Cardiac muscle cell (in vitro differentiated cells and primary cell): ENCODE data around the gene KDM4C. TPM values are rescaled to one million over a fixed set of nuclear protein-coding genes. Genes with fewer than 3 reads are reported as not detected.

Source experiments
- DNase-seq, 2 donors: peaks; one replicate each; pipeline versions ENCODE4 v3.0.0 to v3.0.0-alpha.2; 2010 to 2017; ENCODE audit warnings: low read depth in 1 of 2, low spot score in 1 of 2
- H3K27ac ChIP-seq: fragments of 200-600 bp; sonication (generic); 2 replicates; pipeline ENCODE4 v1.5.1; 2016
- H3K27me3 ChIP-seq: fragments of 200-600 bp; sonication (generic); 2 replicates; pipeline ENCODE4 v1.6.0; 2016; ENCODE audit warnings: control low read depth
- H3K36me3 ChIP-seq: fragments of 200-600 bp; sonication (generic); 2 replicates; pipeline ENCODE4 v1.5.1; 2016; ENCODE audit warnings: control low read depth
- H3K4me1 ChIP-seq: fragments of 200-600 bp; sonication (generic); 2 replicates; pipeline ENCODE4 v1.8.1; 2017; ENCODE audit warnings: low read depth, mild to moderate bottlenecking, mixed run types
- H3K4me3 ChIP-seq: fragments of 200-600 bp; sonication (generic); 2 replicates; pipeline ENCODE4 v1.5.1; 2016; ENCODE audit warnings: mild to moderate bottlenecking
- H3K9me3 ChIP-seq: fragments of 200-600 bp; sonication (generic); 2 replicates; pipeline ENCODE4 v1.5.1; 2017; ENCODE audit warnings: low read depth, mild to moderate bottlenecking, control low read depth
- polyA plus RNA-seq: library from polyadenylated mRNA; unstranded; fragments of >200 nt; fragmentation: Nextera tagmentation; extraction: Ambion mirVana; gene quantifications from 2 replicates; pipeline ENCODE4 v1.2.1, GENCODE V29; 2016
- total RNA-seq: library from RNA; depleted of rRNA; stranded (reverse); fragments of >200 nt; gene quantifications from 2 replicates; pipeline ENCODE4 v1.2.3, GENCODE V29; 2016
- TF ChIP-seq, protein P1 (sequence below): IDR thresholded peaks from 2 replicates; pipeline ENCODE4 v1.5.1; 2012; ENCODE audit warnings: low read depth, mild to moderate bottlenecking, low read length

KDM4C gene
- total and polyA plus RNA-seq, 2 experiments from 2014 or later: 15.1 to 32.0 TPM

DNA sequence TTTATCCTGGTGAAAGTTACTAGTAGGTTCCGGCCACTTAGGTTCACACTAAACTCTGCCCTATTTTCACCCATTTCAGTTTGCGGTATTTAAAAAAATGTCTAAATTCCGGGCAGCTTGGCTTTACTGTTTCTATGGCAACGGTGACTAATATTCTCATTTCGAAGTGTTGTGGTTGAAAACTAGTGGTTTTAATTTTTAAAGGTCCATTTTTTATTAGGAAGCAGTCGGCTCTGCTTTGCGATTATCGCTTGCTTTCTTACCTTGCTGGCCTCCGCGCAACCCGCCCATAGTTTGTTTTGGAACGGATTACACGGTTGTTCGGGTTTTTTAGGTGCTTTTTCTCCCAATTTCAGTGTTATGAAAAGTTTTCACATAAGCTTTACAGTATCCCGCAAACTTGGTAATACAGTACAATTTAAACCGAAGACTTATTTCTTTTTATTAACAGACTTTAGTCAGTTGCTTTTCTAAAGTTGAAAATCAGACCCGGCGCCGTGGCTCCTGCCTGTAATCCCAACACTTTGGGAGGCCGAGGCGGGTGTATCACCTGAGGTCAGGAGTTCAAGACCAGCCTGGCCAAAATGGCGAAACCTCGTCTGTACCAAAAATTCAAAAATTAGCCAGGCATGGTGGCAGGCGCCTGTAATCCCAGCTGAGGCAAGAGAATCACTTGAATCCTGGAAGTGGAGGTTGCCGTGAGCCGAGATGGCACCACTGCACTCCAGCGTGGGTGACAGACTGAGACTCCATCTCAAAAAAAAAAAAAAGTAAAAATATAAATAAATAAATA is 1.6 kb downstream of the KDM4C start:
- DNase-seq: peak in 1 of 2 donors; percentile 87
- Histone ChIP-seq H3K4me3 (peak overlapping the region; percentile 89), H3K36me3 (no peaks in the 10 kb centered on the region), H3K9me3 (no peaks in the 10 kb centered on the region), H3K4me1 (peaks cover 3% of the 10 kb centered on the region), H3K27me3 (no peaks in the 10 kb centered on the region), H3K27ac (no peak overlapping the region)
- TF ChIP-seq, protein P1, sequence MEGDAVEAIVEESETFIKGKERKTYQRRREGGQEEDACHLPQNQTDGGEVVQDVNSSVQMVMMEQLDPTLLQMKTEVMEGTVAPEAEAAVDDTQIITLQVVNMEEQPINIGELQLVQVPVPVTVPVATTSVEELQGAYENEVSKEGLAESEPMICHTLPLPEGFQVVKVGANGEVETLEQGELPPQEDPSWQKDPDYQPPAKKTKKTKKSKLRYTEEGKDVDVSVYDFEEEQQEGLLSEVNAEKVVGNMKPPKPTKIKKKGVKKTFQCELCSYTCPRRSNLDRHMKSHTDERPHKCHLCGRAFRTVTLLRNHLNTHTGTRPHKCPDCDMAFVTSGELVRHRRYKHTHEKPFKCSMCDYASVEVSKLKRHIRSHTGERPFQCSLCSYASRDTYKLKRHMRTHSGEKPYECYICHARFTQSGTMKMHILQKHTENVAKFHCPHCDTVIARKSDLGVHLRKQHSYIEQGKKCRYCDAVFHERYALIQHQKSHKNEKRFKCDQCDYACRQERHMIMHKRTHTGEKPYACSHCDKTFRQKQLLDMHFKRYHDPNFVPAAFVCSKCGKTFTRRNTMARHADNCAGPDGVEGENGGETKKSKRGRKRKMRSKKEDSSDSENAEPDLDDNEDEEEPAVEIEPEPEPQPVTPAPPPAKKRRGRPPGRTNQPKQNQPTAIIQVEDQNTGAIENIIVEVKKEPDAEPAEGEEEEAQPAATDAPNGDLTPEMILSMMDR: no peak

DNA sequence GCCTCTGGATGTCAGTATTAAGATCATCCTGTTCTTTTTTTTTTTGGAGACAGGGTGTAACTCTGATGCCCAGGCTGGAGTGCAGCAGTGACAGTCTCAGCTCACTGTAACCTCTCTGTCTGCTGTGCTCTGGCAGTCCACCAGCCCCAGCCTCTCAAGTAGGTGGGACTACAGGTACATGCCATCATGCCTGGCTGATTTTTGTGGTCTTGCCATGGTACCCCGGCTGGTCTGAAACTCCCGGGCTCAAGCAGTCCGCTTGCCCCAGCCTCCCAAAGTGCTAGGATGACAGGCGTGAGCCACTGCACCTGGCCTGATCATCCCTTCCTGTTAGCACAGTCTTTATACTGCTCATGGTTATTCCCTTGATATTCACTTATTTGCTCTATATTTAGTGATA is 3.5 kb downstream of the KDM4C start:
- TF ChIP-seq, protein P1: no peak
- DNase-seq: no peak
- Histone ChIP-seq H3K27ac (no peak overlapping the region), H3K4me1 (peaks cover 16% of the 10 kb centered on the region), H3K36me3 (no peaks in the 10 kb centered on the region), H3K27me3 (no peaks in the 10 kb centered on the region), H3K9me3 (no peaks in the 10 kb centered on the region), H3K4me3 (no peak overlapping the region)

DNA sequence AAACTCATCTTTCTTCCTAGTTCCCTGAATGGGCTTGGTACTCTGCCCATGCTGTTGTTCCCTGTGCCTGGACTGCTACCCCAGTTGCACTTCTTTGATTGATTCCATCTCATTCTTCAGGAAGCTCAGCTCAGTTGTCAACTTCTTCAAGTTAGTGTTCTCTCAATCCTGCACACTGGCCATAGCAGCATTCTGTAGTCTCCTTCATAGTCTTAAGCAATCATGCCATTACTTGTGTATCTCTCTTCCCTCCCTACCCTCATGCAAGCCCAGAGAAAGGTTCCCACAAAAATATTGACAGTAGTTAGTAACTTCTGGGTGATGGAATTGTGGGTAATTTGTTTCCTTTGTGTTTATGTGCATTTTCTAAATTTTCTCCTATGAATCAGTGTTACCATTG is 5.5 kb downstream of the KDM4C start:
- H3K36me3 ChIP-seq: no peaks in the 10 kb centered on the region
- no peaks in the 10 kb centered on the region for H3K9me3 ChIP-seq
- H3K27ac ChIP-seq: no peak overlapping the region
- no peak overlapping the region for H3K4me3 ChIP-seq
- TF ChIP-seq, protein P1: no peak
- H3K27me3 ChIP-seq: no peaks in the 10 kb centered on the region
- DNase-seq: no peak
- peaks cover 22% of the 10 kb centered on the region for H3K4me1 ChIP-seq

- Histone ChIP-seq H3K4me3 (no peak overlapping the region), H3K27me3 (no peaks in the 10 kb centered on the region), H3K36me3 (no peaks in the 10 kb centered on the region), H3K9me3 (no peaks in the 10 kb centered on the region), H3K27ac (no peak overlapping the region), H3K4me1 (peaks cover 22% of the 10 kb centered on the region)
- DNase-seq: no peak
- TF ChIP-seq, protein P1: no peak
Measured at GRCh38 chr9:6764011-6764410, 6.2 kb downstream of the KDM4C start.

DNA sequence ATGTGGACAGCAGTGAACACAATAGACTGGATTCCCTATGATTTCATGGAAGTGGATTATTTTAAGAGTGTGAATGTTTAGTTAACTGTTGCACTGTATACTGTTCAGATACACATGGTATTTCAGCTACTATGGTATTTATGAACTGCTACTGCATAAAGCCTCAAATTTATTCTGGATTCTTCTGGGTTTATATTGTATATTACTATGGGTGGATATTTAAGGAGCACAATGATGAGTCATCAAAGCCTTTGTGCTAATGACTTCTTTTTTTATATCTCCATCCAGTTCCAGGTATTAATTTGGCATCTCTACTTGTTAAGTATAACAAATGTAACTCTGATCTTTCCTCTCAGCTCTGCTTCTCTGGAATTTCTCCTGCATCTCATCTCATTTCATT is 6.8 kb downstream of the KDM4C start:
- Histone ChIP-seq H3K4me1 (peaks cover 20% of the 10 kb centered on the region), H3K27me3 (no peaks in the 10 kb centered on the region), H3K36me3 (no peaks in the 10 kb centered on the region), H3K27ac (no peak overlapping the region), H3K9me3 (no peaks in the 10 kb centered on the region), H3K4me3 (no peak overlapping the region)
- no peak for DNase-seq
- TF ChIP-seq, protein P1: no peak
